ENCODE measurements around the gene CNN2.

GRCh38 chr19:1004803-1005664 lies 21.4 kb upstream of the CNN2 start:
- TF ChIP-seq, protein P1, sequence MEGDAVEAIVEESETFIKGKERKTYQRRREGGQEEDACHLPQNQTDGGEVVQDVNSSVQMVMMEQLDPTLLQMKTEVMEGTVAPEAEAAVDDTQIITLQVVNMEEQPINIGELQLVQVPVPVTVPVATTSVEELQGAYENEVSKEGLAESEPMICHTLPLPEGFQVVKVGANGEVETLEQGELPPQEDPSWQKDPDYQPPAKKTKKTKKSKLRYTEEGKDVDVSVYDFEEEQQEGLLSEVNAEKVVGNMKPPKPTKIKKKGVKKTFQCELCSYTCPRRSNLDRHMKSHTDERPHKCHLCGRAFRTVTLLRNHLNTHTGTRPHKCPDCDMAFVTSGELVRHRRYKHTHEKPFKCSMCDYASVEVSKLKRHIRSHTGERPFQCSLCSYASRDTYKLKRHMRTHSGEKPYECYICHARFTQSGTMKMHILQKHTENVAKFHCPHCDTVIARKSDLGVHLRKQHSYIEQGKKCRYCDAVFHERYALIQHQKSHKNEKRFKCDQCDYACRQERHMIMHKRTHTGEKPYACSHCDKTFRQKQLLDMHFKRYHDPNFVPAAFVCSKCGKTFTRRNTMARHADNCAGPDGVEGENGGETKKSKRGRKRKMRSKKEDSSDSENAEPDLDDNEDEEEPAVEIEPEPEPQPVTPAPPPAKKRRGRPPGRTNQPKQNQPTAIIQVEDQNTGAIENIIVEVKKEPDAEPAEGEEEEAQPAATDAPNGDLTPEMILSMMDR (IDR thresholded peaks at IDR 0.05): no peak
- TF ChIP-seq POLR2A (IDR thresholded peaks at IDR 0.05): no peak
